GM19240 (cell line): ENCODE data around the gene ZNF782.
A peak's percentile ranks its signal among the peaks of the same experiment; 100 is the strongest.
"Not testable (repeated sequence)": the region's sequence is repeated elsewhere in the genome, so short reads cannot be mapped to it uniquely, and the experiment has no call there.

ENCODE experiments used
- DNase-seq: peaks from one replicate; pipeline ENCODE4 v3.0.0; 2011; ENCODE audit warnings: low spot score; ENCODE audit not compliant: insufficient read length

ZNF782 gene

GRCh38 chr9:96853781-96854650, at the start of gene ZNF782:
TSS of gene ZNF782 (minus strand) at chr9:96854514. CDS start at chr9:96851961, 2,553 bp downstream.
- peak; percentile 63 for DNase-seq

GRCh38 chr9:96900010-96900409, 45.7 kb upstream of the ZNF782 start:
- not testable (repeated sequence) for DNase-seq

GRCh38 chr9:96892131-96892530, 37.8 kb upstream of the ZNF782 start:
- DNase-seq = no peak

GRCh38 chr9:96888591-96888990, 34.3 kb upstream of the ZNF782 start:
- no peak for DNase-seq

- DNase-seq = no peak
These were observed 31.1 kb upstream of the ZNF782 start for GRCh38 chr9:96885424-96885823.

- no peak for DNase-seq
These were observed 30.1 kb upstream of the ZNF782 start for GRCh38 chr9:96884443-96884842.

- DNase-seq = no peak
These were observed 29.6 kb upstream of the ZNF782 start for GRCh38 chr9:96883922-96884321.

GRCh38 chr9:96877269-96877668, 23.0 kb upstream of the ZNF782 start:
- no peak for DNase-seq

- peak; percentile 30 for DNase-seq
These were observed 21.3 kb upstream of the ZNF782 start for GRCh38 chr9:96875461-96876142.

- DNase-seq = no peak
These were observed 20.7 kb upstream of the ZNF782 start for GRCh38 chr9:96874947-96875460.

GRCh38 chr9:96874201-96874785, 20.0 kb upstream of the ZNF782 start:
- DNase-seq = no peak

GRCh38 chr9:96871176-96871575, 16.9 kb upstream of the ZNF782 start:
- no peak for DNase-seq

GRCh38 chr9:96868709-96869108, 14.4 kb upstream of the ZNF782 start:
- no peak for DNase-seq

GRCh38 chr9:96867079-96867804, 12.9 kb upstream of the ZNF782 start:
- no peak for DNase-seq

GRCh38 chr9:96865240-96865639, 10.9 kb upstream of the ZNF782 start:
- DNase-seq = not testable (repeated sequence)

GRCh38 chr9:96859461-96860198, 5.3 kb upstream of the ZNF782 start:
- no peak for DNase-seq

GRCh38 chr9:96858670-96859069, 4.4 kb upstream of the ZNF782 start:
- DNase-seq = no peak

- DNase-seq = no peak
These were observed 3.8 kb upstream of the ZNF782 start for GRCh38 chr9:96858018-96858573.

- DNase-seq = no peak
These were observed 2.3 kb upstream of the ZNF782 start for GRCh38 chr9:96856363-96857286.
